Vagina (tissue), 2 donors: ENCODE results near the gene AKR1E2.

Source experiments
- CTCF ChIP-seq, 3 experiments: fragments of 450-650 bp in 2 of 3; fragments of 200-600 bp in 1 of 3; sonication (generic) in 1 of 3; IDR thresholded peaks; one replicate each; pipeline ENCODE4 v1.5.1; 2017 to 2019; ENCODE audit warnings: antibody characterized with exemption in 3 of 3, mild to moderate bottlenecking in 2 of 3, moderate library complexity in 2 of 3
- POLR2A ChIP-seq, 2 donors: fragments of 450-650 bp; IDR thresholded peaks; one replicate each; pipeline ENCODE4 v1.6.1; 2017; ENCODE audit warnings: antibody characterized with exemption in 2 of 2, mild to moderate bottlenecking in 2 of 2, moderate library complexity in 2 of 2

GRCh38 chr10:4851176-4851575 is 25.2 kb downstream of the AKR1E2 start:
- no peak for TF ChIP-seq CTCF (IDR thresholded peaks at IDR 0.05)
- TF ChIP-seq POLR2A (IDR thresholded peaks at IDR 0.05), result no peak
